H1 (cell line): ENCODE data around the gene DBNDD1. TPM values are rescaled to one million over a fixed set of nuclear protein-coding genes. Genes with fewer than 3 reads are reported as not detected.

Experiments used
- BRCA1 ChIP-seq: IDR thresholded peaks from 2 replicates; pipeline ENCODE4 v1.6.1; 2012; ENCODE audit warnings: low read depth, low read length, improper control_type of control experiment
- CTBP2 ChIP-seq: IDR thresholded peaks from 2 replicates; pipeline ENCODE4 v1.7.0; 2011; ENCODE audit warnings: borderline replicate concordance, mild to moderate bottlenecking, moderate library complexity, mixed read lengths, low read length; ENCODE audit not compliant: insufficient read depth, insufficient read length
- E2F6 ChIP-seq: IDR thresholded peaks from 2 replicates; pipeline ENCODE4 v1.6.1; 2012; ENCODE audit warnings: inconsistent platforms
- EGR1 ChIP-seq: IDR thresholded peaks from 2 replicates; pipeline ENCODE4 v1.6.1; 2011; ENCODE audit warnings: low read depth, low read length, borderline replicate concordance
- EZH2 ChIP-seq: fragments of 200-600 bp; sonication (generic); IDR thresholded peaks from 2 replicates; pipeline ENCODE4 v1.7.1; 2012; ENCODE audit warnings: low read depth, mild to moderate bottlenecking, moderate library complexity, low read length, inconsistent platforms; ENCODE audit not compliant: severe bottlenecking
- GABPA ChIP-seq: IDR thresholded peaks from 2 replicates; pipeline ENCODE4 v1.6.1; 2011; ENCODE audit warnings: mild to moderate bottlenecking, low read length, moderate library complexity, borderline replicate concordance; ENCODE audit not compliant: insufficient read depth
- JUN ChIP-seq: IDR thresholded peaks from 2 replicates; pipeline ENCODE4 v1.6.1; 2011; ENCODE audit warnings: low read depth, mild to moderate bottlenecking, improper control_type of control experiment, low read length
- KDM1A ChIP-seq: fragments of 200-600, 300-600 bp; sonication (generic); IDR thresholded peaks from 2 replicates; pipeline ENCODE4 v1.7.1; 2016; ENCODE audit warnings: mild to moderate bottlenecking, low read length, borderline replicate concordance
- KDM5A ChIP-seq: fragments of 200-600 bp; IDR thresholded peaks from 2 replicates; pipeline ENCODE4 v1.7.1; 2012; ENCODE audit warnings: mild to moderate bottlenecking, low read length, inconsistent platforms, mixed read lengths
- MAFK ChIP-seq: IDR thresholded peaks from 2 replicates; pipeline ENCODE4 v1.6.1; 2012; ENCODE audit warnings: low read depth, mild to moderate bottlenecking, improper control_type of control experiment, low read length
- NANOG ChIP-seq: IDR thresholded peaks from 2 replicates; pipeline ENCODE4 v1.6.1; 2011; ENCODE audit warnings: low read length, low read depth, mild to moderate bottlenecking, inconsistent platforms; ENCODE audit not compliant: insufficient read depth, poor library complexity, severe bottlenecking
- PHF8 ChIP-seq: fragments of 200-600 bp; sonication (generic); conservative IDR thresholded peaks from 2 replicates; pipeline ENCODE4 v1.7.1; 2012; ENCODE audit warnings: low read depth, mild to moderate bottlenecking, inconsistent platforms, low read length, moderate library complexity
- RBBP5 ChIP-seq: IDR thresholded peaks from 2 replicates; pipeline ENCODE4 v1.7.1; 2012; ENCODE audit warnings: low read depth, mild to moderate bottlenecking, inconsistent platforms, low read length, moderate library complexity, borderline replicate concordance
- RNF2 ChIP-seq: fragments of 200-900, 300-1000 bp; sonication (generic); IDR thresholded peaks from 2 replicates; pipeline ENCODE4 v1.7.1; 2016; ENCODE audit warnings: borderline replicate concordance, low read depth, mild to moderate bottlenecking, antibody characterized with exemption, low read length; ENCODE audit not compliant: poor library complexity, severe bottlenecking; ENCODE audit errors: missing control alignments
- SAP30 ChIP-seq: fragments of 300-600 bp; sonication (generic); IDR thresholded peaks from 2 replicates; pipeline ENCODE4 v1.7.1; 2012; ENCODE audit warnings: low read length, moderate library complexity, mild to moderate bottlenecking, inconsistent platforms; ENCODE audit not compliant: insufficient read depth, insufficient replicate concordance
- SIX5 ChIP-seq: IDR thresholded peaks from 2 replicates; pipeline ENCODE4 v1.6.1; 2011; ENCODE audit warnings: mild to moderate bottlenecking, low read depth, low read length
- TCF12 ChIP-seq: IDR thresholded peaks from 2 replicates; pipeline ENCODE4 v1.6.1; 2011; ENCODE audit warnings: low read depth, mild to moderate bottlenecking, low read length
- TEAD4 ChIP-seq: IDR thresholded peaks from 2 replicates; pipeline ENCODE4 v1.6.1; 2012; ENCODE audit warnings: low read depth, low read length, inconsistent platforms, mixed read lengths
- polyA plus RNA-seq, 7 experiments: library from polyadenylated mRNA; depleted of rRNA in 3 of 7; stranded (reverse) in 5 of 7; unstranded in 2 of 7; fragments of >200 nt in 5 of 7; fragments of 200-250 nt in 2 of 7; gene quantifications; 1 replicate in 5 of 7; 2 replicates in 1 of 7; 4 replicates in 1 of 7; pipeline versions ENCODE4 v1.2.1 to v1.2.3, GENCODE V29; 2011 to 2013; ENCODE audit warnings: missing spikeins in 2 of 7, mixed read lengths in 2 of 7
- total RNA-seq: library from RNA; stranded (reverse); fragmentation: NEBNext Ultra II Directional; extraction: Animal tissue kit (Norgen Biotek cat#: 25700); gene quantifications from 2 replicates; pipeline ENCODE4 v1.2.1, GENCODE V29; 2021

Gene DBNDD1
- total and polyA plus RNA-seq, 2 of the 8 experiments (the other 6 are each of a cell fraction or from before 2014, with no cell fraction given): 69.9 to 92.6 TPM

- TF ChIP-seq RNF2 (no peak), PHF8 (peak; percentile 36), TCF12 (no peak), KDM1A (no peak), RBBP5 (0 out of 2 replicates have a peak, but pooled peaks have one; percentile 22), TEAD4 (0 out of 2 replicates have a peak, but pooled peaks have one; percentile 12), MAFK (no peak), BRCA1 (no peak), SIX5 (no peak), NANOG (no peak), CTBP2 (no peak), KDM5A (no peak), GABPA (no peak), SAP30 (no peak), EGR1 (0 out of 2 replicates have a peak, but pooled peaks have one; percentile 12), JUN (no peak), EZH2 (no peak), E2F6 (no peak)
Observed at GRCh38 chr16:90019543-90020259, 445 bp upstream of the DBNDD1 start (continued).
